Stimulated activated CD8-positive, alpha-beta memory T cell treated with anti-CD3 and anti-CD28 coated beads, Interleukin-15, amount 100 ng/mL, for 1 hour (primary cell): Measurements from ENCODE around the gene PMEPA1.
"Not testable (repeated sequence)": the region's sequence is repeated elsewhere in the genome, so short reads cannot be mapped to it uniquely, and the experiment has no call there.

ENCODE experiments used
- DNase-seq: peaks from one replicate; pipeline ENCODE4 v3.0.0-alpha.2; 2020; ENCODE audit warnings: low read depth

Gene PMEPA1

DNA sequence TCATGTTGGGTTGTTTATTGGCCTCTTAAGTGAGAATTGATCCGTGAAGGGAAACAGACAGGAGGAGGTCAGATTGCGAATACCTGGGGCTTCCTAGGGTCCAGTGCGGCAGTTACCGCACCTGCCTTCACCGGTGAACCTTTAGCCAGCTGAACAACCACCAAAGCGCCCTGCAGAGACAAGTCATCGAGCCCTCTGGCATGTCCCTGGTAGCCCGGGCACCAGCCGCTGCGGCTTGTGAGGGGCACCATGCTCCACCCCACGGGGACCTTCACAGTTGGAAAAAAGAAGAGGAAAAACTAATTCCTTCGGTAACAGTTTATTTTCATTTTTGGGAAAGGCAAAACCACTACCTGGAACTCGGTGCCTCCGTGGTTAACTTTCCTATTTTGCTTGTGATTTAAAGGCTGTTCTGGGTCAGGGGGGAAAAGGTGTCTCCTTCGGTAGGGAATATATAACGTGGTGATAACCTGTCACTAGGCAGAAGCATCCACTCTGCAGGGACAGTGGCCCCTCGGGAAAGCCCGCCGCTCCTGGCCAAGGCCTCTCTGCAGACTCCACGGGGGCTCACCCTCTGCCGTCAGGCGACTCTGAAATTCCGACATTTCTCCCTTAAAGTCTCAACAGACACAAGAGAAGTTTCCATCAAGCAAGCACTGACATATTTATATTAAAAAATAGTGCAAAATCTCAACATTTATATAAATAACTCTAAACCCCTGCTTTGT, 58.9 kb downstream of the PMEPA1 start:
- DNase-seq, result no peak

DNA sequence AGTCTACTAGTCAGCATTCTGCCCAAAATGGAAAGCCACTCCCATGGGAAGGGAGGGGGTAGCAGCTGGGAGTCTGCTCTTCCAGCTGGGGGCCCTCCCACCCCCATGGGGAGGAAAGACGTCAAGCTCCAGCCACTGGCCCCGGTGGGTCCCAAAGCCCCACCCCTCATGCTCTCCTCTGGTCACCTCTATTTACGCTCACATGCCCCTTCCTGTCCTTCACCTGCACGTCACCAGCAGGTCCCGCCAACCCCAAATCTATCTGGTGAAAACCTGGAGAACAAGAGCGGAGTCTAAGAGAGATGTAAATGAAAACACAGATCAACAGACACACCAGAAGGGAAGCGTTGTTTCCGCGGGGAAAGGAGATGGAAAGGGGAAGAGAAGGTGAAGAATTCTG, 59.5 kb downstream of the PMEPA1 start:
- no peak for DNase-seq

DNA sequence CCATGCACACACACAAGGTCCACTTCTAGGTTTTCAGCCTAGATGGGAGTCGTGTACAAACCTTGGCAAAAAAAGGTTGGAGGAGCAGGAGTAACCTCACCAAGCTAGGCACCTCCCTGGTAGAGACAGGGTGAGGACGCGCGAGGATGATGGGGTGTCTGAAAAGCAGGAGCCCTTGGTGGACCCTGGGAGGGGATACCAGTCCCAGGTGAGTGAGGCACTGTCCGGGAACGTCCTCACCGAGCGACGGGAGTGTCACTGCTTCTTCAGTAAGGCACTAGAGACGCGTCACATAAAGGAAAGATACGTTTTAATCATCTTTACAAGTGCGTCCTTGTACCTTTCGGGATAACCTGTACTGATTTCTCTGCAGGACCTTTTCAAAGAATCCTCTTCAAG, 60.2 kb downstream of the PMEPA1 start:
- DNase-seq, result no peak

DNA sequence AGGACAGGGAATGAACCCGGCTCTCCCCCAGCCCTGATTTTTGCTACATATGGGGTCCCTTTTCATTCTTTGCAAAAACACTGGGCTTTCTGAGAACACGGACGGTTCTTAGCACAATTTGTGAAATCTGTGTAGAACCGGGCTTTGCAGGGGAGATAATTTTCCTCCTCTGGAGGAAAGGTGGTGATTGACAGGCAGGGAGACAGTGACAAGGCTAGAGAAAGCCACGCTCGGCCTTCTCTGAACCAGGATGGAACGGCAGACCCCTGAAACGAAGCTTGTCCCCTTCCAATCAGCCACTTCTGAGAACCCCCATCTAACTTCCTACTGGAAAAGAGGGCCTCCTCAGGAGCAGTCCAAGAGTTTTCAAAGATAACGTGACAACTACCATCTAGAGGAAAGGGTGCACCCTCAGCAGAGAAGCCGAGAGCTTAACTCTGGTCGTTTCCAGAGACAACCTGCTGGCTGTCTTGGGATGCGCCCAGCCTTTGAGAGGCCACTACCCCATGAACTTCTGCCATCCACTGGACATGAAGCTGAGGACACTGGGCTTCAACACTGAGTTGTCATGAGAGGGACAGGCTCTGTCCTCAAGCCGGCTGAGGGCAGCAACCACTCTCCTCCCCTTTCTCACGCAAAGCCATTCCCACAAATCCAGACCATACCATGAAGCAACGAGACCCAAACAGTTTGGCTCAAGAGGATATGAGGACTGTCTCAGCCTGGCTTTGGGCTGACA, 60.8 kb downstream of the PMEPA1 start:
- DNase-seq, result no peak

DNA sequence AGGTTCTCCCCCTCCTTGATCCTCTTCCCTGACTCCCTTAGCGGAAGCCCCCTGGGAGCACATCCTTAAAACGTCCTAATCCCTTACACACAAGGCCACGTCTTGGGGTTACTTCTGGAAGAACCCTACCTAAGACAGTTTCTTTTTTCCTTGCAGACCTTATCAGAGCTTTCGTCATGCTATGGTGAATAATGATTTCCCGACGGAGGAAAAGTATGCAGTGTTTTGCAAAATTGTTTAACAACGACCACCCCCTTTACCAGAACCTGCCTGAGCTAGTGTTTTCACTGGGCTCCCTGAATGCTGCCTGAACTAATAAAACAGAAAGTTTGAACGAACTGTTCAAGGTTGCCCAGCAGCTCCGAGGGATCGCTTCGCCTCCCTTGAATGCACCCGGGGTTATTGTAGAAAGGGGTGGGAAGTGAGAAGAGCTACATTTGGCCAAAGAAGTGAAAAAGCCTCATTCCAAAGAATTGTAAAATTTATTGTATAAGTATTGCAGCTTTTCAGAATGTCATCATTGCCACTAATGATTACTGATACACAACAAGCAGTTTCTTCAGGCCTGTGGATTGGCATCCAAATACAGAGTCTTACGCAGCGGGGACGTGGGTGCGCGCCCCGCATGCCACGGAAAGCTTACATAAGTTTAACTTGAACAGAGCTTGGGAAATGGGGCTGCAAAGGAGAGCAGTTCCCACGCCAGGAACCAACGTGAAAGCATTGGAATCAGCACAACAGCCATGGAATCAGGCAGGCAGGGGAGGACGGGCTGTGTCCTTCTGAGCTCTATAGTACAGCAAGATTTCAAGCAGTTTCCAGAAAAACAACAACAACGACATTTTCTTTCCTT, 61.7 kb downstream of the PMEPA1 start:
- DNase-seq, result no peak

DNA sequence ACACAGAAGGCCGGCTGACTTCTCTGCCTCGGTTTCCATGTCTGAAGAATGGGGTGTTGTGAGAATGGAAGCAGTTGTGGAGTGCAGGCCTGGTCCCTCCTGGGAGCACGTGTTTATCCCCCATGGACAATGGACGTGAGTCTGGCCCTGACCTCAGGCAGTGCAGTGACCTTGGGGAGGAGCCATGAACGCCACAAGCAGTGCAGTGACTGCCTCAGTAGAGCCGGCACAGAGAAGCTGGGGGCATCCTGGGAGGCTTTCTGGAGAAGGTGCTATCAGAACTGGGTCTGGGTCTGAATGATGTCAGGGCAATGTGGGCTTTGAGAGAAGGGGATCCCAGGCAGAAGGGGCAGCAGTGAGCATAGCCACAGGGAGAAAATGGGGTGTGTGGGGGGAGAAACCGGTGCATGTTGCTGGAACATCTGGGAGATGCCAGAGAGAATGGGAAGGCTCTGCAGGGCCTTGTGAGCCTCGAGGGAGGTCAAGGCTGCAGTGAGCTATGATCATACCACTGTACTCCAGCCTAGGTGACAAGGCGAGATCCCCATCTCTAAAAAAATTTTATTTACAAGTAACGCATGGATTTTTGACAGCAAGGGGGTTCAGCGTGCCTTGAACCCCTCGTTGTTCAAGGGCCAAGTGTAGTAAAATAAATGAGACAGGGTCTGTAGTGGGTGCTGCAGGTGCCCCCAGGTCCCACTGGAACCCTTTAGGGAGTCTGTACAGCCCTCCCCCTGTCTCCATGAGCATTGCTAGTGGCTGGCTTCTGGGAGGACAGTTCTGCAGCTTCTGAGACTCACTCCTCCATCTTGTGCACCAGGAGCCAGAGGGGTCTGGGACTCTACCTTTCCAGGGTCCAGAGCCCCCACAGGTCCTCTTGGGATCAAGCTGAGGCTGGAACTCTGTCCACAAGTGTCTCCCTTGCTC, 62.5 kb downstream of the PMEPA1 start:
- no peak for DNase-seq

DNA sequence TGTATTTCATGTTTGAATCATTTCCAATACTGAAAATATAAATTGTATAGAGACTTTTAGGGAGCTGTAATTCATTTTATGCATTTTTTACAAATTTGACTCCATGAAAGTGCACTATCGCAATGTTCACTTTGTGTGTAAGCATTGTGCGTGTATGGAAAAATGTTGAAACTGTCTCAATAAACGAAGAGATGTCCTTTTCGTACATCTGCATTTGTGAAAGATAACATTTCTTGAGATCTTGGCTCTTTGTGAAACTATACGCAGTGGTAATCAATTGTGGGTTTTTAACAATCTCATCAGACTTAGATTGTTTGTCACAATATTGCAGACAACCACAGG, 70.9 kb downstream of the PMEPA1 start:
- DNase-seq, result no peak

DNA sequence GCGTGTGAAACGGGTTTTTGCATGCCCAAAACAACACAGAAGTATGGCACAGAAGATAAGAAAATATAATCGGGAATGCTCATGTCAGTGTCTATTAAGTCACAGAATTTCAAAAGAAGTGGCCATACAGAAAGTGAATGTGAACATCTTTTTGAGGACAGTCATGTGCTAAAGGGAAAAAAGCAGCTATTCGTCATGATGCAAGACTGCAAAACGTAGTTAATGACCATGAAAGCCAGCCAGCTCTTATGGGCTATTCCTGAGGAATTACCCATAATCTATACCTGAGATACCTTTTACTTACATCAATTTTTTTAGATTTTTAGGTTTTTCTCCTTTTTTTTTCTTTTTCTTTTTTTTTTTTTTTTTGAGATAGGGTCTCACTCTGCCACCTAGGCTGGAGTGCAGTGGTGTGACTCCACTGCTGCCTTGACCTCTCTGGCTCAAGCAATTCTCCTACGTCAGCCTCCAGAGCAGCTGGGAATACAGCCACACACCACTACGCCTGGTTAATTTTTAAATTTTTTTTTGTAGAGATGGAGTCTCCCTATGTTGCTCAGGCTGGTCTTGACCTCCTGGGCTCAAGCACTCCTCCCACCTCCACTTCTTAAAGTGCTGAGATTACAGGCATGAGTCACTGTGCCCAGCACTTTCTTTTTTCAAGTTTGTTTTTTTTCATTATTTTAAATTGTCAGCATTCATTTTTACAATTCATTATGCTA, 71.5 kb downstream of the PMEPA1 start:
- no peak for DNase-seq

DNA sequence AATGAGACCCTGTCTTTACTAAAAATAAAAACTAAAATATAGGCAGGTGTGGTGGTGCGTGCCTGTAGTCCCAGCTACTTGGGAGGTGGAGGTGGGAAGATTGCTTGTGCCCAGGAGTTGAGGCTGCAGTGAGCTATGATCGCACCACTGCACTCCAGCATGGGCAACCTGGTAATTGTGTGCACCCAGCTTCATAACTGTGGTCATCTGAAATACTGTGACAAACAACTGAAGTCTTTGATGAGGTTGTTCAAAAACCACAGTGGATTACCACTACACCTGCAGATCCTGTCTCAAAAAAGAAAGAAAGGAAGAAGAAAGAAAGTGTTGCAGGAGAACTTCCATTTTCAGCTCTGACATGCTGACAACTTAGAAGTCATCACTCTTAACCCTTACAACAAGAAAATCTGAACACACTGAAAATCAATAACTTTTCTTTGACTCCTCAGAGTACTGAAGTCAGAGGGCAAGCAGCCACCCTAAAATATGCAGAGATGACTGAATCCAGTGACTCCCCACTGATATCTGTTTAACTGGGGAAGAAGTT, 75.8 kb downstream of the PMEPA1 start:
- no peak for DNase-seq

DNA sequence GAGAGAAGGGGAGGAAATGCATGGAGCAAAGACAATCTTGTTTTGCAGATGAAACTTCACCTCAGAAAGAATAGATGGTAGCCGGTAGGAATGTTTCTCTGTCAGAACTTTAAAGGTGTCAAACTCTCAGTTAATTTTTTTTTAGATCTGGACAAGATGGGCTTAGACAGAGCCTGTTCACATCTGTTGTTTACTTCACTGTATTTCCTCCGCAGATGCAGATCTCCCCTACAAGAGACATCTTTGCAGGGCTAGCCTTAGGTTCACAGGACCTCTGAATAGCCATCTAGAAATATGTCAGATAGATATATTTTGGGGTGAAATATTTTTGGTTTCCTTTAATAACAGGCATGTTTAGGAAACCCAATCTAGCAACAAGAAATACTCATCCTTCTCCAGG, 77.5 kb downstream of the PMEPA1 start:
- DNase-seq, result no peak

DNA sequence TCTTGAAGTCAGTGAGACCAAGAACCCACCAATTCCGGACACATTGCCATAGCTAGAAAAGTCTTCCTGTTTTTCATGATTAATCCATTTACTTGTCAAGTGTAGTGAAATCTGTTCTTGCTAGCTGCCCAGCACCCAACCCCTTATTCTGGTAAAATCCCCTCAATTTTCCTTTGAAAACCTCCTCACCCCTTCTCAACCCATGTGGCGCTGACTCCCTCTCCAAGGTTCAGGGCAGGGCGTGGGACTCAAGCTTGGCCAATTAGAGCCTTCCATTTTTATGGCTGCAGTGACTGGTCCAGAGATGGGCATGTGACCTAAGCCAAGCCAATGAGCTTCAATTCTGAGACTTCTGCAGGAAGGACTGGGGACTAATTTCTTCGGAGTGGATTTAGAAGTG, 79.8 kb downstream of the PMEPA1 start:
- no peak for DNase-seq

DNA sequence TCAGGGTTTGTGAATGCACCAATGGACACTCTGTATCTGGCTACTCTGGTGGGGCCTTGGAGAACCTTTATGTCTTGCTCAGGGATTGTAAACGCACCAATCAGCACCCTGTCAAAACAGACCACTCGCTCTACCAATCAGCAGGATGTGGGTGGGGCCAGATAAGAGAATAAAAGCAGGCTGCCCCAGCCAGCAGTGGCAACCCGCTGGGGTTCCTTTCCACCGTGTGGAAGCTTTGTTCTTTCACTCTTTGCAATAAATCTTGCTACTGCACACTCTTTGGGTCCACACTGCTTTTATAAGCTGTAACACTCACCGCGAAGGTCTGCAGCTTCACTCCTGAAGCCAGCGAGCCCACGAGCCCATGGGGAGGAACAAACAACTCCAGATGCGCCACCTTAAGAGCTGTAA, 80.3 kb downstream of the PMEPA1 start:
- DNase-seq, result not testable (repeated sequence)

DNA sequence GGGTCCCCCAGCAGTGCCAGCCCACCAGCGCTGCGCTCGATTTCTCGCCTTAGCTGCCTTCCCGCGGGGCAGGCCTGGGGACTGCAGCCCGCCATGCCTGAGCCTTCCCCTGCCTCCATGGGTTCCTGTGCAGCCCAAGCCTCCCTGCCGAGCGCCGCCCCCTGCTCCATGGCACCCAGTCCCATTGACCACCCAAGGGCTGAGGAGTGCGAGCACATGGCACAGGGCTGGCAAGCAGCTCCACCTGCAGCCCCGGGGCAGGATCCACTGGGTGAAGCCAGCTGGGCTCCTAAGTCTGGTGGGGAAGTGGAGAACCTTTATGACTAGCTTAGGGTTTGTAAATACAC, 80.9 kb downstream of the PMEPA1 start:
- DNase-seq, result not testable (repeated sequence)

DNA sequence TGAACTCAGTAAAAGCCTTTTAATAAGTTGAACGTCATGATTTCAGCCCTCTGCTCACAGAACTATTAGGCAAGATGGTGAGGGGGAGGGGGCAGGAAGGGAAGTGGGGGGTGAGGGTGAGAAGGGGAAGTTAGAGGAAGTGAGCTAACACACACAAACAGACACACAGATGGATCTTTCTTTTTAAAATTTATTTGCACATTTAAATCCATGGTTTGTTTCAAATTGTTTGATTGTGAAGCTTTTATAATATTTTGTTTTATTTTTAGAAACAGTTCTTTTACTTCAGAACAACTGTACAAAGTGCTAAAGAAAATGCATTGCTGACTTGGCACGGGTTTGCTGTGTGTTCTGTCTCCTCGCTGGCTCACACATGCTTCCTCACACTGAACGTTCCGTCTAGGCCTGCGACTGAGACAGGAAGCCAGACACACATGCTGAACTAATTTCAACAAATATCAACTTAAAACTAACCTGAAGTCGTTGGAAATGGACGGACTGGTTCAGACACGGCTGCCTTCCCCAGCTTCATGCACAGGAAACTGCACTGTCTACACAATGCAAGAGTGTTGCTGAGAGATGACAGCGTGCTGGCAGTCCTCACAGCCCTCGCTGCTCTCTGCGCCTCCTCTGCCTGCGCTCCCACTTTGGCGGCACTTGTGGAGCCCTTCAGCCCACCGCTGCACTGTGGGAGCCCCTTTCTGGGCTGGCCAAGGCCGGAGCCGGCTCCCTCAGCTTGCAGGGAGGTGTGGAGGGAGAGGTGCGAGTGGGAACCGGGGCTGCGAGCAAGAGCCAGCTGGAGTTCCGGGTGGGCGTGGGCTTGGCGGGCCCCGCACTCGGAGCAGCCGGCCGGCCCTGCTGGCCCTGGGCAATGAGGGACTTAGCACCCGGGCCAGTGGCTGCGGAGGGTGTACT, 81.5 kb downstream of the PMEPA1 start:
- no peak for DNase-seq

DNA sequence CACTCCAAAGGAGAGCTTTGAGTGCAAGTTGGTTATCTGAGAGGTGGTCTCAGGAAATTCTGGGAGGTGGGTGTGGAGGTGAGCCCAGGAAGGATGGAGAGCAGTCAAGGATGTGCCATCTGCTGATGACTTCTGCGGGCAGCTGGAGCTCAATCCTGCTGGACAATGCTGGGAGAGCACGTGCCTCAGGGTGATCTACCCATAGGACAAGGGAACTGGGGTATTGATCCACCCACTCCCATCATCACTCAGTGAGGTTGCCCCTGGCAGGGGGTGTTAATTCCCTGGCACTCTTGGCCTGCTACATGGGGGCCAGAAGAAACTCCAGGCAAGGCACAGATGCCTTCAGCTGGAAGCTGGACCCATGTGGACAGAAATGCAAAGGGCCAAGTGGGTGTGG, 82.5 kb downstream of the PMEPA1 start:
- no peak for DNase-seq

DNA sequence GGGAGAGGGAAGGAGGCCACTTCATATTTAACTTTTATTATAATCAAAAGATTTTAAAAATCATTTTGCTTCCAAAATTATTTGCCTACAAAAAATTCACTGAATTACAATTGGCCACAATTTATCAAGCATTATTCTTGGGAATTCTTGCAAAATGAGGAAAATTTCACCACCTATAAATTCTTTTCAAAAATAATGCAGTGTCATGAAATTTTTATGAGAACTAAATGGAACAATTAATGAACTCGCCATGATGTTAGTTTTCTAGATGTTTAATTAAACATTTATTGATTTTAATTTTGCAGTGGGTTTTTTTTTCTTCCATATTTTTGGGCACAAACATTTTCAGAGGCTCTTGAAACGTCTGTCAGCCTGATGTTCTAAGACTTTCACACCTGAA, 83.8 kb downstream of the PMEPA1 start:
- DNase-seq, result no peak

DNA sequence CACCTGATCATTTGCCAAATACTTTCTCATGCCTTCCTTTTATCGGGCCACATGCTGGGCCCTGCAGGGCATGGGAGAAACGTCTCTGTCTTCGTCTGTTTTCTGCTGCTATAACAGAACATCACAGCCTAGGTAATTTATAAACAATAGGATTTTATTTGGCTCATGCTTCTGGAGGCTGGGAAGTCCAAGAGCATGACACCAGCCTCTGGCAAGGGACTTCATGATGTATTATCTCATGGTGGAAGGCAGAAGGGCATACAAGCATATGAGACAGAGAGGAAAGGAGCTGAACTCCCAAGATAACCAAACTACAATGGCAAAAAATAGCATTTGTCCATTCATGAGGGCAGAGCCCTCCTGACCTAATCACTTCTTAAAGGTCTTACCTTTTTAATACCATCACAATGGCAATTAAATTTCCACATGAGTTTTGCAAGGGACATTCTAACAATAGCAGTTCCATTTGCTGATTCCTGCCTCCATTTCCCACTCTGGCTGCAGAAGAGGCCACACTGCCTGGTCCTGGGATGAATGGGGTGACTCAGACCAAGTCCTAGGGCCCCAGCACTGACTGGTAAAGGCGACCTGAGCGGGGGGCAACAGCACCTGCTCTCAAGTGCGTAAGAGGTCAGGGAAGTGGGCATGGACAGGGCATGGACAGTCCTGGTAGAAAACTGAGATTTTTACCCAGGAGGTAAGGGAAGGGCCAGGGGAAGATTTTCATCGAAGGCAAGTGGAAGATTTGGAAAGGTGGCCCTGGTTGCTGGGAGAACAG, 84.4 kb downstream of the PMEPA1 start:
- DNase-seq, result no peak

DNA sequence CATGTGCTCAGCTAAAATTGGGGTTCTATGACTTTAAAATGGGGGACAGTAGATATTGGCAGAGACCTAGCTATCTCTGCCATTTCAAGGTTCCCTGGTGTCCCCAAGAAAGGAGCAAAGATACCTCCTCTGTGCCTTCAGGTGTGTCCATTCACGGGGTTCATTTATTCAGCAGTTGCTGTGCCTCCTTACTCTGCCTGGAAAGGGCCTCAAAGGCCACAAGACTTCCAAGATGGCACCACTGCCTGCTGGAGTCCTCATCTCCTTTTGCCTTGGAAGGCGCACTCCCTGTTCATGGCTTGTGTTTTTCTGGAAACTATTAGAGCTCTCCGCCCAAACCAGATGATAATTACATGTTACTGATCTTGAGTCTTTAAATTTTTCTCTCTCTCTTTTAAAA, 85.7 kb downstream of the PMEPA1 start:
- DNase-seq, result no peak
